Thyroid gland (tissue), 4 donors: ENCODE data around the gene LPP.

Source experiments
- POLR2A ChIP-seq, 2 donors: fragments of 450-650 bp; IDR thresholded peaks; one replicate each; pipeline ENCODE4 v1.6.1; 2017; ENCODE audit warnings: antibody characterized with exemption in 2 of 2, mild to moderate bottlenecking in 2 of 2, moderate library complexity in 1 of 2
- TF ChIP-seq, protein P1 (sequence below), 6 experiments: fragments of 200-600 bp in 3 of 6; fragments of 450-650 bp in 3 of 6; sonication (generic) in 3 of 6; IDR thresholded peaks; one replicate each; pipeline ENCODE4 v1.5.1; 2016 to 2019; ENCODE audit warnings: antibody characterized with exemption in 6 of 6, mild to moderate bottlenecking in 2 of 6, inconsistent platforms in 1 of 6, moderate library complexity in 1 of 6

DNA sequence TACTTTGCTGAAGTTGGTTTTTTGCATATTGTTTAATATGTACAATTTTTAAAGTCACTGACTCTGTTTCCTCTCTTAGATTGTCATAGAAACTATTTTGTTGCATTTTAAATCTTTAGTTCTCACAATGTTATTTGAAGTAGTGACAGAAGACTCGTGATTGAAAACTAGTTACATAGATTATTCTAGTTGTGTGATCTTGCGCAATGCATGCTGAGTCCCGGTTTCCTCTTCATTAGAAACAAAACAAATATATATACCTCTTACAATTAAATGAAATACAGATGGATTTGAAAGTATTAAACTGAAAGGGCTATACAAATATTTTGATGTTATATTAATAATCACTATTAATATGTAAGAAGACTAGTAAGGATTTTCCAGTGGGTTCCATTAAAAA, 333.0 kb downstream of the LPP start:
- TF ChIP-seq, protein P1, sequence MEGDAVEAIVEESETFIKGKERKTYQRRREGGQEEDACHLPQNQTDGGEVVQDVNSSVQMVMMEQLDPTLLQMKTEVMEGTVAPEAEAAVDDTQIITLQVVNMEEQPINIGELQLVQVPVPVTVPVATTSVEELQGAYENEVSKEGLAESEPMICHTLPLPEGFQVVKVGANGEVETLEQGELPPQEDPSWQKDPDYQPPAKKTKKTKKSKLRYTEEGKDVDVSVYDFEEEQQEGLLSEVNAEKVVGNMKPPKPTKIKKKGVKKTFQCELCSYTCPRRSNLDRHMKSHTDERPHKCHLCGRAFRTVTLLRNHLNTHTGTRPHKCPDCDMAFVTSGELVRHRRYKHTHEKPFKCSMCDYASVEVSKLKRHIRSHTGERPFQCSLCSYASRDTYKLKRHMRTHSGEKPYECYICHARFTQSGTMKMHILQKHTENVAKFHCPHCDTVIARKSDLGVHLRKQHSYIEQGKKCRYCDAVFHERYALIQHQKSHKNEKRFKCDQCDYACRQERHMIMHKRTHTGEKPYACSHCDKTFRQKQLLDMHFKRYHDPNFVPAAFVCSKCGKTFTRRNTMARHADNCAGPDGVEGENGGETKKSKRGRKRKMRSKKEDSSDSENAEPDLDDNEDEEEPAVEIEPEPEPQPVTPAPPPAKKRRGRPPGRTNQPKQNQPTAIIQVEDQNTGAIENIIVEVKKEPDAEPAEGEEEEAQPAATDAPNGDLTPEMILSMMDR (IDR thresholded peaks at IDR 0.05) = no peak
- no peak for TF ChIP-seq POLR2A (IDR thresholded peaks at IDR 0.05)
